SK-N-SH treated with all-trans-retinoic acid at 6 μM for 48 hours (cell line): ENCODE data around the gene DENND1A.

Experiments
- ATAC-seq: fragments of 200-7000 bp; cut with Tn5 transposase; 3 replicates; pipeline ENCODE4 v1.9.1; 2020; ENCODE audit warnings: mild to moderate bottlenecking, moderate library complexity
- ARNTL ChIP-seq: fragments of 450-650 bp; formaldehyde crosslinking; IDR thresholded peaks from 2 replicates; pipeline ENCODE4 v1.5.0; 2020; ENCODE audit warnings: low read depth, mild to moderate bottlenecking, moderate library complexity, borderline replicate concordance
- BACH2 ChIP-seq: fragments of 250-450 bp; sonication (Bioruptor Pico); IDR thresholded peaks from 2 replicates; pipeline ENCODE4 v1.9.0; 2021; ENCODE audit warnings: mild to moderate bottlenecking, borderline replicate concordance
- CSRNP3 ChIP-seq: fragments of 250-450 bp; sonication (Bioruptor Pico); IDR thresholded peaks from 2 replicates; pipeline ENCODE4 v1.5.1; 2021; ENCODE audit warnings: mild to moderate bottlenecking, moderate library complexity
- ESRRG ChIP-seq: fragments of 250-450 bp; sonication (Bioruptor Pico); IDR thresholded peaks from 2 replicates; pipeline ENCODE4 v1.6.1; 2021; ENCODE audit warnings: mild to moderate bottlenecking
- GLIS3 ChIP-seq: fragments of 250-450 bp; sonication (Bioruptor Pico); IDR thresholded peaks from 2 replicates; pipeline ENCODE4 v1.5.0; 2020; ENCODE audit warnings: mild to moderate bottlenecking, moderate library complexity
- ISL1 ChIP-seq: fragments of 250-450 bp; sonication (Bioruptor Pico); IDR thresholded peaks from 2 replicates; pipeline ENCODE4 v2.1.2; 2022; ENCODE audit warnings: mild to moderate bottlenecking, moderate library complexity
- OSR1 ChIP-seq: fragments of 250-450 bp; sonication (Bioruptor Pico); IDR thresholded peaks from 2 replicates; pipeline ENCODE4 v1.8.0; 2022; ENCODE audit warnings: moderate library complexity, mild to moderate bottlenecking, inconsistent platforms
- POU6F1 ChIP-seq: fragments of 250-450 bp; sonication (Bioruptor Pico); IDR thresholded peaks from 2 replicates; pipeline ENCODE4 v1.8.0; 2021; ENCODE audit warnings: low read depth, mild to moderate bottlenecking, moderate library complexity, borderline replicate concordance
- PPARA ChIP-seq: fragments of 250-450 bp; sonication (Bioruptor Pico); IDR thresholded peaks from 2 replicates; pipeline ENCODE4 v1.5.0; 2020; ENCODE audit warnings: mild to moderate bottlenecking, borderline replicate concordance
- RARB ChIP-seq: fragments of 250-450 bp; sonication (Bioruptor Pico); IDR thresholded peaks from 2 replicates; pipeline ENCODE4 v1.8.0; 2021; ENCODE audit warnings: mild to moderate bottlenecking, moderate library complexity
- TCF4 ChIP-seq: fragments of 250-450 bp; sonication (Bioruptor Pico); IDR thresholded peaks from 2 replicates; pipeline ENCODE4 v1.8.0; 2021; ENCODE audit warnings: mild to moderate bottlenecking, moderate library complexity, borderline replicate concordance
- ZFP3 ChIP-seq: fragments of 250-450 bp; sonication (Bioruptor Pico); IDR thresholded peaks from 2 replicates; pipeline ENCODE4 v1.5.0; 2020; ENCODE audit warnings: mild to moderate bottlenecking, moderate library complexity
- ZNF565 ChIP-seq: fragments of 450-650 bp; formaldehyde crosslinking; conservative IDR thresholded peaks from 2 replicates; pipeline ENCODE4 v1.5.0; 2020; ENCODE audit warnings: low read depth, mild to moderate bottlenecking, moderate library complexity
- ZNF8 ChIP-seq: fragments of 450-650 bp; formaldehyde crosslinking; IDR thresholded peaks from 2 replicates; pipeline ENCODE4 v1.5.0; 2020; ENCODE audit warnings: mild to moderate bottlenecking, moderate library complexity
- TF ChIP-seq, protein P1 (sequence below): fragments of 250-450 bp; sonication (Bioruptor Pico); IDR thresholded peaks from 2 replicates; pipeline ENCODE4 v1.5.1; 2020; ENCODE audit warnings: low read depth, mild to moderate bottlenecking, moderate library complexity
- TF ChIP-seq, protein P2 (sequence below): fragments of 250-450 bp; sonication (Bioruptor Pico); IDR thresholded peaks from 2 replicates; pipeline ENCODE4 v1.5.0; 2020; ENCODE audit warnings: mild to moderate bottlenecking, moderate library complexity
- TF ChIP-seq, protein P3 (sequence below): fragments of 250-450 bp; sonication (Bioruptor Pico); IDR thresholded peaks from 2 replicates; pipeline ENCODE4 v1.8.0; 2020; ENCODE audit warnings: mild to moderate bottlenecking, moderate library complexity, borderline replicate concordance

Gene DENND1A

GRCh38 chr9:123807251-123807650 lies 122.7 kb downstream of the DENND1A start:
- TF ChIP-seq RARB (CRISPR knock-in tag), result no peak
- no peak for TF ChIP-seq GLIS3 (CRISPR knock-in tag)
- TF ChIP-seq, protein P1, sequence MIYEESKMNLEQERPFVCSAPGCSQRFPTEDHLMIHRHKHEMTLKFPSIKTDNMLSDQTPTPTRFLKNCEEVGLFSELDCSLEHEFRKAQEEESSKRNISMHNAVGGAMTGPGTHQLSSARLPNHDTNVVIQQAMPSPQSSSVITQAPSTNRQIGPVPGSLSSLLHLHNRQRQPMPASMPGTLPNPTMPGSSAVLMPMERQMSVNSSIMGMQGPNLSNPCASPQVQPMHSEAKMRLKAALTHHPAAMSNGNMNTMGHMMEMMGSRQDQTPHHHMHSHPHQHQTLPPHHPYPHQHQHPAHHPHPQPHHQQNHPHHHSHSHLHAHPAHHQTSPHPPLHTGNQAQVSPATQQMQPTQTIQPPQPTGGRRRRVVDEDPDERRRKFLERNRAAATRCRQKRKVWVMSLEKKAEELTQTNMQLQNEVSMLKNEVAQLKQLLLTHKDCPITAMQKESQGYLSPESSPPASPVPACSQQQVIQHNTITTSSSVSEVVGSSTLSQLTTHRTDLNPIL (CRISPR knock-in tag), result no peak
- TF ChIP-seq ARNTL (CRISPR knock-in tag), result no peak
- no peak for TF ChIP-seq TCF4 (CRISPR knock-in tag)
- TF ChIP-seq ISL1 (CRISPR knock-in tag), result no peak
- TF ChIP-seq BACH2 (CRISPR knock-in tag), result no peak
- TF ChIP-seq ZFP3 (CRISPR knock-in tag), result no peak
- TF ChIP-seq, all 23 proteins: peak for 0
- ATAC-seq, result no peak

GRCh38 chr9:123806829-123807228 lies 123.1 kb downstream of the DENND1A start:
- ATAC-seq, result no peak
- TF ChIP-seq, protein P2, sequence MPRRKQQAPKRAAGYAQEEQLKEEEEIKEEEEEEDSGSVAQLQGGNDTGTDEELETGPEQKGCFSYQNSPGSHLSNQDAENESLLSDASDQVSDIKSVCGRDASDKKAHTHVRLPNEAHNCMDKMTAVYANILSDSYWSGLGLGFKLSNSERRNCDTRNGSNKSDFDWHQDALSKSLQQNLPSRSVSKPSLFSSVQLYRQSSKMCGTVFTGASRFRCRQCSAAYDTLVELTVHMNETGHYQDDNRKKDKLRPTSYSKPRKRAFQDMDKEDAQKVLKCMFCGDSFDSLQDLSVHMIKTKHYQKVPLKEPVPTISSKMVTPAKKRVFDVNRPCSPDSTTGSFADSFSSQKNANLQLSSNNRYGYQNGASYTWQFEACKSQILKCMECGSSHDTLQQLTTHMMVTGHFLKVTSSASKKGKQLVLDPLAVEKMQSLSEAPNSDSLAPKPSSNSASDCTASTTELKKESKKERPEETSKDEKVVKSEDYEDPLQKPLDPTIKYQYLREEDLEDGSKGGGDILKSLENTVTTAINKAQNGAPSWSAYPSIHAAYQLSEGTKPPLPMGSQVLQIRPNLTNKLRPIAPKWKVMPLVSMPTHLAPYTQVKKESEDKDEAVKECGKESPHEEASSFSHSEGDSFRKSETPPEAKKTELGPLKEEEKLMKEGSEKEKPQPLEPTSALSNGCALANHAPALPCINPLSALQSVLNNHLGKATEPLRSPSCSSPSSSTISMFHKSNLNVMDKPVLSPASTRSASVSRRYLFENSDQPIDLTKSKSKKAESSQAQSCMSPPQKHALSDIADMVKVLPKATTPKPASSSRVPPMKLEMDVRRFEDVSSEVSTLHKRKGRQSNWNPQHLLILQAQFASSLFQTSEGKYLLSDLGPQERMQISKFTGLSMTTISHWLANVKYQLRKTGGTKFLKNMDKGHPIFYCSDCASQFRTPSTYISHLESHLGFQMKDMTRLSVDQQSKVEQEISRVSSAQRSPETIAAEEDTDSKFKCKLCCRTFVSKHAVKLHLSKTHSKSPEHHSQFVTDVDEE (CRISPR knock-in tag), result no peak
- no peak for TF ChIP-seq RARB (CRISPR knock-in tag)
- no peak for TF ChIP-seq PPARA (CRISPR knock-in tag)
- no peak for TF ChIP-seq OSR1 (CRISPR knock-in tag)
- TF ChIP-seq, all 23 proteins: peak for 0

GRCh38 chr9:123798195-123798594 lies 131.7 kb downstream of the DENND1A start:
- TF ChIP-seq ZNF565 (CRISPR knock-in tag) (no peak), POU6F1 (CRISPR knock-in tag) (no peak)
- ATAC-seq, result no peak

GRCh38 chr9:123796618-123797484 lies 133.1 kb downstream of the DENND1A start:
- ATAC-seq, result no peak
- TF ChIP-seq ZNF8 (no peak), RARB (CRISPR knock-in tag) (no peak), CSRNP3 (CRISPR knock-in tag) (no peak), ESRRG (no peak), TCF4 (CRISPR knock-in tag) (peak; percentile 32; the same call in 1 of the 2 replicates)
- TF ChIP-seq, protein P3, sequence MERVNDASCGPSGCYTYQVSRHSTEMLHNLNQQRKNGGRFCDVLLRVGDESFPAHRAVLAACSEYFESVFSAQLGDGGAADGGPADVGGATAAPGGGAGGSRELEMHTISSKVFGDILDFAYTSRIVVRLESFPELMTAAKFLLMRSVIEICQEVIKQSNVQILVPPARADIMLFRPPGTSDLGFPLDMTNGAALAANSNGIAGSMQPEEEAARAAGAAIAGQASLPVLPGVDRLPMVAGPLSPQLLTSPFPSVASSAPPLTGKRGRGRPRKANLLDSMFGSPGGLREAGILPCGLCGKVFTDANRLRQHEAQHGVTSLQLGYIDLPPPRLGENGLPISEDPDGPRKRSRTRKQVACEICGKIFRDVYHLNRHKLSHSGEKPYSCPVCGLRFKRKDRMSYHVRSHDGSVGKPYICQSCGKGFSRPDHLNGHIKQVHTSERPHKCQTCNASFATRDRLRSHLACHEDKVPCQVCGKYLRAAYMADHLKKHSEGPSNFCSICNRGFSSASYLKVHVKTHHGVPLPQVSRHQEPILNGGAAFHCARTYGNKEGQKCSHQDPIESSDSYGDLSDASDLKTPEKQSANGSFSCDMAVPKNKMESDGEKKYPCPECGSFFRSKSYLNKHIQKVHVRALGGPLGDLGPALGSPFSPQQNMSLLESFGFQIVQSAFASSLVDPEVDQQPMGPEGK (CRISPR knock-in tag), result no peak
